GM21717 (cell line): Measurements from ENCODE around the gene KIF9.
"Not testable (repeated sequence)": the region's sequence is repeated elsewhere in the genome, so short reads cannot be mapped to it uniquely, and the experiment has no call there.

Experiments used
- ATAC-seq: cut with Tn5 transposase; IDR thresholded peaks from one replicate; pipeline ENCODE4 v1.9.1; 2021; ENCODE audit warnings: mild to moderate bottlenecking, moderate library complexity; ENCODE audit not compliant: unreplicated experiment

KIF9 gene

DNA sequence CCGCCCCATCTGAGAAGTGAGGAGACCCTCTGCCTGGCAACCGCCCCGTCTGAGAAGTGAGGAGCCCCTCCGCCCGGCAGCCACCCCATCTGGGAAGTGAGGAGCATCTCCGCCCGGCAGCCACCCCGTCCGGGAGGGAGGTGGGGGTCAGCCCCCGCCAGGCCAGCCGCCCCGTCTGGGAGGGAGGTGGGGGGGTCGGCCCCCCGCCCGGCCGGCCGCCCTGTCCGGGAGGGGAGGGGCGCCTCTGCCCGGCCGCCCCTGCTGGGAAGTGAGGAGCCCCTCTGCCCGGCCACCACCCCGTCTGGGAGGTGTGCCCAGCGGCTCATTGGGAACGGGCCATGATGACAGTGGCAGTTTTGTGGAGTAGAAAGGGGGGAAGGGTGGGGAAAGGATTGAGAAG, 26.3 kb downstream of the KIF9 start:
- not testable (repeated sequence) for ATAC-seq

DNA sequence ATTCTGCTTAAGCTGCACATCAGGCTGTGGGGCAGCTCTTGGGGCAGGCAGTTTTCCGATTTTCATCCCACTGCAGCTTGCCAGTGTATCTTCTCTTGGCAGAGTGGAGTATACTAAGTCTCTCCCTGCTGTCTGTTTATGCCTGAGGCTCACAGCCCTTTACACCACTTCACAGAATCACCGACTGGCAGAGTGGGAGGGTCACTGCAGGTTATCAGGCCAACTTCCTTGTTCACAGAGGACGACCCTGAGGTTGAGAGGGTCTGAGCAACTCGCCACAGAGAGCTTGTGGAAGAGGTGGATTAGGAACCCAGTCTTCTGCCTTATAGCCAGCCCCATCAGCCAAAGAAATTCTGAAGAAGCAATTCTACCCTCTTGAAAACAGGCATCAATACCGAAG, 30.9 kb downstream of the KIF9 start:
- no peak for ATAC-seq

DNA sequence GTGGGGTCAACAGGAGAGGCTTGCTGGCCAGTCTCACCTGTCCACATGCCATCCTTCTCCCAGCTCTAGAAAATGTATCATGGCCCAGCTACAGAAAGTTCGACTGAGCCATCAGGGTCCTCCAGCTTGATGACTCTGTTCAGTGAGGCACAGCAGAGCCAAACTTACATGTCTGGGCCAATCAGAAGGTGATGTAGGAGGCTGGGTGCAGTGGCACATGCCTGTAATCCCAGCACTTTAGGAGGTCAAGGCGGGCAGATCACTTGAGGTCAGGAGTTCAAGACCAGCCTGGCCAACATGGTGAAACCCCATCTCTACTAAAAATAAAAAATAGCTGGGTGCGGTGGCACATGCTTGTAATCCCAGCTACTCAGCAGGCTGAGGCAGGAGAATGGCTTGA, 31.5 kb downstream of the KIF9 start:
- not testable (repeated sequence) for ATAC-seq

DNA sequence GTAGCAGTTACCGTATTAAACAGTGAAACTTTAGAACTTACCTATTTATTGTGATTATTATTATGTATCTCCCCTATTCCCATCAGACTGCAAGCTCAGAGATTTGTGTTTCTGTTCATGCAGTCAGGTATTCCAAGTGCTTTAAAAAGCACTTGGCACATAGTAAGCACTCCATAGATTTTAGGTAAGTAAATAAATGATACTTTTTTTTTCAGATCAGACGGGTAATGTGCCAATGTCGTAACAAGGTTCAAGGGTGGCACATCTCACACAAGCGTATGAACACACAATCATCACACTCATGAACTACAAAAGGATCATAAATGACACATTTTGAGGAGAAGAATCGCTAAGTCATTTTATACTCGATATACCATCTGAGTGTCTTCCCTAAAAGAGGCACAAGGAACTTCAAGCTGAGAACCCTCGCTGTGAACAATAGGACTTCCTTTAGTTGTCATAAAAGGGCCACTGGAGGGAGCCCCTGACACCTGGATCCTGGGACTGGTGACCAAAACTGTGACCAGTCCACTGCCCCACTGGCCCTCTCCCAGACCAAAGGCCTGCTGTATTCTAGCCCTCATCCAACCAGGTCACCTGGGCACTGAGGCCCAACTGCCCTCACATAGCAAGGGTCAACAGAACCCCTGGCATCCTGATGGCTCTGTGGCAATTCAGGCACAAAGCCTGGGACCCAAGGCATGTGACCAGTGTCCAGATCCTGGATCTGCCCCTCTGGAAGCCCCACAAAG, 32.1 kb downstream of the KIF9 start:
- no peak for ATAC-seq

DNA sequence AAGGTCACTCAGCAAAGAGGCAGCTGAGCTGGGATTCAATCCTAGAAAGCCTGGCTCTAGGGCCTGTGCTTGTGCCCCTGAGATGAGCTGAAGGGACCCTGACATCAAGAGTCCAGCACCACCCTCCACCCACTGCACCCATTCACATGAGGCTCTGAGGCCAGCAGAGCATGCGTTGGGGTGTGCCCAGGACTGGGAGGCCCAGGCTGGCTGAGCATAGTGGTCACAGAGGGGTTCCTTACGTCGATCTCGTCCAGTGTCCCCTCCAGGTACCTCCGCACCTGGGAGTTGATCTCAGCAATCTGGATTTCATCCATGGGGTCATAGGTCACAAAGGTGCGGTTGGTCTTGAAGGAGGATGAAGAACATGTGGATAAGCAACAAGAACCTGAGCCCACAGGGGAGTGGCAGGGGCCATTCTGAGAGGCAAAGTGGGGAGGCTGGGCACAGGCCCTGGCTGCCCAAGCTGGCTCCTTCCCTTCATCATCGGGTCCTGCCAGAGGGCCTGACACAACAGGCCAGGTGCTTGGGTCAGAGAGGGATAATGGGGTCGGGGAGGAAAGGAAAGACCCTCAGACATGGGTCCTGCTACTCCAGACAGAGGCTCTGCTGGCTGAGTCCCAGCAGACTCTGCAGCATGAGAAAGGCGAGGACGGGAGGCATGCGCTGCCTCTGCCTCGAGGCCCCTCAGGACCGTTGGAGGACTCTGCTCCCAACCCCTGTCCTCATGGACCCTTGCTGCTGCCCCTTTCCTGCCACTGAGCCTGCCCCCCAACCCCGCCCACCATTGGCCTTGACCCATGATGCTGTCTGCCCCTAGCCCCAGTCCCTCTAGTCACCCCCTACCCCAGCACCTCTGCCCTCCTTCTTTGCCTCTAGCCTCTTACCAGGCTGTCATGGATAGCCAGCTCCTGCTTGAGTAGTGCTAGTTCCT, 35.2 kb downstream of the KIF9 start:
- ATAC-seq: no peak

DNA sequence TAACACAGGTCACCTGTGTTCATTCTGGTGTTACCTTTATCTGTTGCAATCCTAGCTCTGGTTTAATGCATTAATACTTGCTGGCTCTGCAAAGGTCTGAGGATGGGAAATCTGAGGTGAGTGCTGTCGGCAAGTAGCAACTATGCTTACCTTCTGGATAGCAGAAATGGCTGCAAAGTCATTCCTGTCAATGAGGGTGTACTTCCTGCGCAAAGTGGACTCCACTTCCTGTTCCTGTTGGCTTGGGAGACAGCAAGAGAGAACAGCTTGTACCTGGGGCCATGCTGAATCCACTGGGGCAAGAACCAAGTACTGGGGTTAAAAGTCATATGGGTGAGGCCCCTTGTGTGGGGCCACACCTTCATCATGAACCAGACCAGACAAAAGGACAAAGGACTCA, 37.3 kb downstream of the KIF9 start:
- no peak for ATAC-seq

DNA sequence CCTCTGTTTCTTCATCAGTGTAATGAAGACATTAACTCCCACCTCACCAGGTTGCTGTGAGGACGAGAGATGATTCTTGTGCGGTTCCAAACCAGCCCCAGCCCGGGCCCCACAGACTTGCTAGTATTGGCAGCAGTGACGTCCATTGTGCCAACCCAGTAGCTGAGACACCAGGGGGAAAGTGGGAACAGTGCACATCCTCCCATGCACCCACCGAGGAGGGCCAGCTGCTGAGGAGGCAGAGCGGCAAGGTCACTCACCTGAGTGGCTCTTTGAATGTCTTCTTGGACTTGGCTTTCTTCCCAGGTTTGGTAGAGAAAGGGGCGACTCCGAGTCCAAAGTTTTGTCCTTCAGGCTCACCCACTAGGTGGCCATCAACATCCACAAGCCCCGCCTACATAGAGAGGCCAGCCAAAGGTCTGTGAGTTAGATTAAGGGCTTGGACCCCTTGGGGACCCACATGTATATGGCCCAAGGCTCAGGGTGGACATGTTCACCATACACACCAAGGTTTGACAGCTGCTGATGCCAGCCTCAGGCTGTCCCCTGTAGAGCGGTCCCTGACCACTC, 38.0 kb downstream of the KIF9 start:
- ATAC-seq: no peak

DNA sequence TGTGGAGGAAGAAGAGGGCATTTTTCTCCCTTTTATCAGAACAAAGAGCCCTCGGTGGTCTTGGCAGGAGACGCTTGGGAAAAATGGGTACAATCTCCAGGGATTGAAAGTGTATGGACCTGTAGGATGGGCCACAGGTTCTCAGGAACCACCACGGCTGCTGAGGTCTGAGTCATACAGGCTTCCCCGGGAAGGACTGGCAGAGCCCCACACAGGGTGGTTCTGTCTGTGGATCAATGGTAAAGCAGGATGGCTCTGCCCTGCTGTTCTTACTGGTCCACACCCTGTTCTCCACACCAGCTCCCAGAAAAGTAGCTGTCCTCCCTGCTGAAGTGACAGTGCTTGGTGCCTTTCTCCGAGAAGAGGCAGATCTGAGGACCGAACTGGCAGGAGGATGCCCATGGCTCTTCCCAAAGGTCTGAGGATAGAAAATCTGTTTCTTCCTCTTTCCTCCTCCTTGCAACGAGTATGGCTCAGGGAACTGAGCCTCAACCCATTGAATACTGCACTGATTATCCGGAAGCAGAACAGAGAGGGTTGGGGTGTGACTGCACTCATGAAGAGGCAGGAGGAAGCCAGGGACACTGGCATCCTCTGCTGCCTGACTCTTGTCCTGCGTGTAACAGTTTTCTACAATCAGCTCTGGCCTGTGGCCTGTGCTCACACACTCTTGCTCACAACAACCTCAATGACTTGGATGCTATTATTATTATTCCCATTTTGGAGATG, 39.0 kb downstream of the KIF9 start:
- no peak for ATAC-seq

DNA sequence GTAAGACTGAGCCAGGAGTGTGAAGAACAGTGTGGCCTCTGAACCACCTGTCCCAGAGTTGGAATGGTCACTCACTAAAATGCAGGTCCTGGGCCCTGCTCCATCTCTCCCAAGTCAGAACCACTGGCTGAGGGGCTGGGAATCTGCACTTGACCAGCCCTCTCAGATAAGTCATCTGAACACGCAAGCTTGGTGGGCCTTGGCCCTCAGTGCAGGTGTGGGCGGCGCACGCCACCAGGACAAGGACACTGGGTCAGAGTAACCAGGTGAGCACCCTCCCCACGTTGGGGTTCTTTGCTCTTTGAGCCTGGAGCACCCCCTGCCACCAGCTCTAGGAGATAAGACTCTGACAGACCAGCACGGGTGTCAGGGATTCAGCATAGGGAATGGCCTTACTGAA, 42.7 kb downstream of the KIF9 start:
- ATAC-seq: no peak

DNA sequence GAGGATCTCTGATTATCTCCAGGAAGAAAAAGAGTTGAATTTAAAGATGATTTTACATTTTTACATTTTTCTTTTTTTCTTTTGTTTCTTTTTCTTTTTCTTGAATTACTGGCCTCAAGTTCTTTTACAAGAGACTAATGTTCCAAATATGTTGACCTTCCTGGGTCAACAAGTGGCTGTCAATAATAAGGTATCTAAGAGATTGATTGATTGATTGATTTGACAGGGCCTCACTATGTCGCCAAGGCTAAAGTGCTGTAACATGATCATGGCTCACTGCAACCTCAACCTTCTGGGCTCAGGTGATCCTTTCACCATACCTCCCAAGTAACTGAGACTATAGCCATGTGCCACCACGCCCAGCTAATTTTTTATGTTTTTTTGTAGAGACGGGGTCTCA, 44.6 kb downstream of the KIF9 start:
- ATAC-seq: no peak

DNA sequence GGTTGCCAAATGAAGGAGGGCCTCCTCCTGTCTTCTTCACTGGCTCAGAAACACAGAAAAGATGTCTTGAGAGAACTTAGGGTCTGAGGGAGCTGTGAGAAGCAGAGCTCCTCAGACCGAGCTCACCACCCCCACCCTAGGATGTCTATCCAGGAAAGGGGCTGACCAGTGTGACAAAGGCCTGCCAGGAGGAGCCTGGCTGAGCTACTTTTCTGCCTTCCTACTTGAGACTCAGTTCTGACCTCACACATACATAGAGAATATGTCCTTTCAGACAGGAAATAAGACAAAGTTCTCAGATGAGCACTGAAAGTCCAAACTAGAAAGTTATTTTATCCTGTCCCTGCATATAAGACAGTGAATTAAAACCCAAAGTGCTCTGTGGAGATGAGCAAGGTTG, 54.5 kb downstream of the KIF9 start:
- peak; percentile 58 for ATAC-seq

DNA sequence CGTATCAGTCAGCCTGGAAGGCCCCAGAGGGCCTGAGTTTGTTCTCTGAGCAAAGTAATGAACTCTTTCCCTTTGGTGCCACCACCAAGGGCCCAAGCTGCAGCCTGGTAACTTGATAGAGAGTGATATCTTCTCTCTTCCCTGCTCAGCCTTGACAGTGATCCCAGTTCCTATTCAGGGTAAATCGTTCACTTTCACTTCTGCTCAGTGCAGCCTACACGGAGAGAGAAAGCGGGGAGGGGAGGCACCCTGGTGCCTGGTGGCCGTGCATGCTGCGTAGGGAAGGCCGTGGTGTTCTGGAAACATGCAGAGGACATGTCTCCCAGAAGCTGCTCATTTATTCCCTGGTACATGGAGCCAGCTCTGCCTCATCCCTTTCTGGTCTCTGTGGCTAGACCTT, 54.9 kb downstream of the KIF9 start:
- peak; percentile 74 for ATAC-seq

DNA sequence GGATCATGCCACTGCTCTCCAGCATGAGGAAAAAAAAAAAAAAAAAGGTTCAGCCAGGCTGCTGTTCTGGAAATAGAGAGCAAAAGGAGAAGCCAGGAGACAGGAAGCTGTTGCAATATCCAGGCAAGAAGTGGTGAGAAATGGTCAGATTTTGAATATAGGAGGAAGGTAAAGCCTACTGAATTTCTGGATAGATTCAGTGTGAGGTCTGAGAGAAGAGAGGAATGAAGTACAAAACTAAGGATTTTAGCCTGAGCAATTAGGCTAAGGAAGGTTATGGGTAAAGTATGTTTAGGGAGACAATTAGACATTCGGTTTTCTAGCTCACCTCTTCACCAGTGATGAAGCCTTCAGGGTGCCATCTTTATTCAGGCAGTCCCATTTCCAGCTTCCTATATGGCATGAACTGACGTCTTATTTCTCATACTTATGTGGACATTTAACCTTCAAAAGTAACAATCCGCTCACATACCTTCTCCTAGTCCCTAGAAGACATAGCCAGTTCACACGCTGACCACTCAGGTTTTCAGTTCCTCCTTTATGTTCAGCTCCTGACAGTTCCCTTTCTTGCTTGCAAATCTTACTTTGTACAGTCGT, 57.2 kb downstream of the KIF9 start:
- no peak for ATAC-seq

DNA sequence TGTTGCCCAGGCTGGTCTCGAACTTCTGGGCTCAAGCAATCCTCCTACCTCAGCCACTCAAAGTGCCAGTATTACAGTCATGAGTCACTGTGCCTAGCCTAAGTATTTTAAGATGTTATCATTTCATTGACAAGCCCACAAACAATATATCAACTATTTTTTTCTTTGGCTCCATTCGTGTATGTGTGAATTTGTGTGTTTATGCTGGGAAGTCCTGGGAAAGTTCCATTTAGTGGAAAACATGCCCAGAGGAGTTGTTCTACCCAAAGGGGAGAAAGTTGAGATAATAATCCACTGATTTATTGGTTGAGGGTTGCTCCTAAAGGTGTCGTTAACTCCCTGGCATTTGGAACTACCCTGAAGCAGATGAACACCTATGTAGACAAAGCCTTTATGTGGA, 58.8 kb downstream of the KIF9 start:
- ATAC-seq: no peak

DNA sequence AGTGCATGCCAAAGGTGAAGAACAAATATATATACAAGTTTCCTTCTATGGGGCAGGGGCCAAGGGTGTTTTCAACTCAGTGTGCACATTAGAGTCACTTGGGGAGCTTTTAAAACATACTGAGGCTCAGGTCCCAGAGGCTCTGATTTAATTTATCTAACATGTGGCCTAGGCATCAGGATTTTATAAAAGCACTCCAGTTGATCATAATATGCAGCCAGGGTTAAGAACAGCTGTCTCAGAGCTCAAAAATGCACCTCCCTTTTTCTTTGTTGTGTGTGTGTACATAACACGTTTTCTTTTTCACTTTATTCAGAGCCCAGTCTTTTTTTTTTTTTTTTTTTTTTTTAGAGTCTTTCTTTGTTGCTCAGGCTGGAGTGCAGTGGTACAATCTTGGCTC, 60.8 kb downstream of the KIF9 start:
- ATAC-seq: no peak

DNA sequence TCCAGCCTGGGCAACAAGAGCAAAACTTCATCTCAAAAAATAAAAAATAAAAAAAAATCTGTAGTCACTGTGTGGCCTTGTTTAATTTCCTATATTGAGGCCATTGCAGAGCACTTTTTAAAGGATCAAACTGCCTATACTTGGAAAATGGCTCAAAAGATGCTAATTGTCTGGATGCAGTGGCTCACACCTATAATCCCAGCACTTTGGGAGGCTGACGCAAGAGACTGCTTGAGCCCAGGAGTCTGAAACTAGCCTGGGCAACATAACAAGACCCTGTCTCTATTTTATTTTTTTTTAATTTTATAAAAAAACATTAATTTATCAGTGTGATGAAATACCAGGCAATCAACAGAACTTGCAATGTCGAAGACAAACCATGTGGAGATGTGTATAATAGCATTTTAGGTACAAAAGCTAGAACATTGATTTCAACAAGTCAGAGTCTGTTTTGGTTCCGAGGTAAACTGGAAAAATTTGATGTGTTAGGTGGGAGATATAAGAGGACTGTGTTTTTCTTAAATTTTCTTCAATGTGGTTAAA, 71.7 kb downstream of the KIF9 start:
- ATAC-seq: no peak

DNA sequence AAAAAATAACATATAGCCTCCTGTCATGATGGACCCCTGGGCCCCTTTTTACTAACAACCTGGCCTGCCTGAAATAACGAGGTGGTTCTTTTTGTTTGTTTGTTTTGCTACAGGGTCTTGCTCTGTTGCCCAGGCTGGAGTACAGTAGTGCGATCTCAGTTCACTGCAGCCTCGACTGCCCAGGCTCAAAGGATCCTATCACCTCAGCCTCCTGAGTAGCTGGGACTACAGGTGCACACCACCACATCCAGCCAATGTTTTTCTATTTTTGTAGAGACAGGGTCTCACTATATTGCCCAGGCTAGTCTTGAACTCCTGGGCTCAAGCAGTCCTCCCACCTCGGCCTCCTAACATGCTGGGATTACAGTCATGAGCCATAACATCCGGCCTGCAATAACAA, 76.6 kb downstream of the KIF9 start:
- ATAC-seq: not testable (repeated sequence)

DNA sequence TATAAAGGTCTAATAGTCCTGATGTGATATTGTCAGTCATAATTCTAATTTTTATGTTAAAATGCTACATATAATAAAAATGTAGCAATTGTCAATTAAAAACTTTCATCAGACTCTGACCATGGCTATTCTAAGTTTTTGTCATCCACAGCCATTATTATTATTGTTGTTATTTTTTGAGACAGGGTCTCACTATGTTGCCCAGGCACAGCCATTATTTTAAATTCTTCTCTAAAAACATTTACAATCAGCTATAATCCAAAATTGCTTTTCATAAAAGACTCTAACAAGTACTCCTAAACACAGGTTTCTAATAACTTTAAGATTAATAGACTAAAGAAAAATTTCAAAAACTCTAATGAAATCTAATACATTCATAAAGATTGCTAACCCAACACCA, 77.7 kb downstream of the KIF9 start:
- ATAC-seq: no peak

DNA sequence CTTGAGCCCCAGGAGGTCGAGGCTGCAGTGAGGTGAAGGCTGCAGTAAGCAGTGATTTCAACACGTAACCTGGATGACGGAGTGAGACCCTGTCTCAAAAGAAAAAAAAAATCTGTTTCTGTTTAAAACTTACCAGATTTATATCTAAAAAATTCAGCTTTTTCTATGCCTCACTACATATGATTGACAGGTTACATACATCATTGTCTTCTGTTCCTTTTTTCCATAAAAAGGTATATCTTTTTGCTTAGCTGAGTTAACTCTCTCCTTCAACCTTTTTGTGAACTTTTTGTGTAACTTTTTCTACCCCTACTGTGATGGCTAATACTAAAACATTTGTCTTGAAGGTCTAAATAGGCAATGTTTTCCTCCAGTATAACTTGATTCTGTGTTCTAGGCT, 80.1 kb downstream of the KIF9 start:
- ATAC-seq: no peak

DNA sequence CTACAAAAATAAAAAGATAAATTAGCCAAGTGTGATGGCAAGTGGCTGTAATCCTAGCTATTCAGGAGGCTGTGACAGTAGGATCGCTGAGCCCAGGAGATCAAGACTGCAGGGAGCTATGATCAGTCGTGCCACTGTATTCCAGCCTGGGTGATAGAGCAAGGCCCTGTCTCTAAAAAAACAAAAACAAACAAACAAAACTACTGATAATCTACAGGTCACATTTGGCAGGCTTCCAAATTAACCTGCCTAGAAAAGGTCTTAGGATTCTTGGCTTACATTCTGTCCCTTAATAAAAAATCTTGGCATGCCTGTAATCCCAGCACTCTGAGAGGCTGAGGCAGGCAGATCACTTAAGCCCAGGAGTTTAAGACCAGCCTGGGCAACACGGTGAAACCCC, 85.3 kb downstream of the KIF9 start:
- ATAC-seq: no peak

DNA sequence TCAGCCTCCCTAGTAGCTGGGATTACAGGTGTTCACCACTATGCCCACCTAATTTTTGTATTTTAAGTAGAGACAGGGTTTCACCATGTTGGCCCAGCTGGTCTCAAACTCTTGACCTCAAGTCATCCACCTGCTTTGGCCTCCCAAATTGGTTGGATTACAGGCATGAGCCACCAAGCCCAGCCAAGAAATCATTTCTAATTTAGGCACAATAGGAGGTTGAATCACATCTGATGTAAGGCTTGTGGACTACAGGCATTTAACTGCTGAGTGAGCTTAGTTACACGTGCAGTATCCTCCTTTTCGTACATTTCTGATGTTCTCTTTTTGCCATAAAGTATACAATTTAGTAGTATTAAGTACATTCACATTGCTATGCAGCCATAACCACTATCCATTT, 87.6 kb downstream of the KIF9 start:
- ATAC-seq: no peak
